ENCODE measurements around the gene PLVAP.

DNA sequence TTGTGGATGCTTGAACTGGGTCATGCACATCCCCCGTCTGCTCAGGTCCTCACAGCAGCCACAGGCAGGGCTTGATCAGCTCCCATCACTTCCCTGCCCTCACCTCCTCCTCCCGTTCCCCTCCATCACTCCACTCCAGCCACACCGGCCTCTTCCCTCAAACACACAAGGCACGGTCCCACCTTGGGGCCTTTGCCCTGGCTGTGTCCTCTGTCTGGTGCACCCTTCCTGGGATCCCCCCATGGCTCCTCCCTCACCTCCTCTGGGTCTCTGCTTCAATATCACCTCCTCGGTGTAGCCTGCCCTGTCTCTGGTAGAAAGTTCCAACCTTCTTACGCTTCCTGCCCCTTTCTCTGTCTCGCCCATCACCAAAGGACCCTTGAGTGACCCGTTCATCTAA, 23.8 kb downstream of the PLVAP start:
- TF ChIP-seq CTCF (IDR thresholded peaks at IDR 0.05; ENCODE audit: insufficient read depth, low read length, poor library complexity, severe bottlenecking) (no peak), EZH2phosphoT487 (conservative IDR thresholded peaks at IDR 0.05; ENCODE audit: low read length) (no peak)
